Mesodermal cell (in vitro differentiated cells): Measurements from ENCODE around the gene PNO1.

Experiments used
- H3K27ac ChIP-seq: 2 replicates; pipeline ENCODE4 v1.7.0; 2013; ENCODE audit warnings: mild to moderate bottlenecking, low read depth, low read length, moderate library complexity; ENCODE audit not compliant: severe bottlenecking
- H3K36me3 ChIP-seq: 2 replicates; pipeline ENCODE4 v1.7.1; 2013; ENCODE audit warnings: mild to moderate bottlenecking, low read length, moderate library complexity; ENCODE audit not compliant: control insufficient read depth, insufficient read depth
- H3K4me1 ChIP-seq: one replicate; pipeline ENCODE4 v1.7.1; 2013; ENCODE audit warnings: mild to moderate bottlenecking, low read length; ENCODE audit not compliant: insufficient read depth, control insufficient read depth, poor library complexity, severe bottlenecking
- H3K4me3 ChIP-seq: 2 replicates; pipeline ENCODE4 v1.7.0; 2013; ENCODE audit warnings: low read length, control low read depth, mild to moderate bottlenecking; ENCODE audit not compliant: insufficient read depth, poor library complexity, severe bottlenecking; ENCODE audit errors: extremely low read depth
- H3K9me3 ChIP-seq: 2 replicates; pipeline ENCODE4 v1.7.1; 2013; ENCODE audit warnings: mild to moderate bottlenecking, low read length, moderate library complexity; ENCODE audit not compliant: control insufficient read depth
- WGBS, 2 experiments: methylation state at CpG; one replicate each; pipeline ENCODE4 v1.1.5; 2013; ENCODE audit warnings: missing lambda C conversion rate in 2 of 2; ENCODE audit not compliant: insufficient coverage in 2 of 2; 5-methylcytosine and 5-hydroxymethylcytosine counted together

The PNO1 gene

GRCh38 chr2:68193787-68194372, 36.2 kb downstream of the PNO1 start:
- Histone ChIP-seq H3K4me1 (peaks cover 3% of the 10 kb centered on the region), H3K9me3 (no peaks in the 10 kb centered on the region), H3K27ac (no peak overlapping the region), H3K36me3 (no peaks in the 10 kb centered on the region), H3K4me3 (no peak overlapping the region)
- 100% methylated on average over 2 of the region's 4 CpGs; no CpG with 5 or more reads in 1 of the 2 experiments for WGBS, 2 experiments

GRCh38 chr2:68195096-68195495, 37.4 kb downstream of the PNO1 start:
- Histone ChIP-seq H3K27ac (no peak overlapping the region), H3K4me1 (peaks cover 3% of the 10 kb centered on the region), H3K4me3 (no peak overlapping the region), H3K9me3 (no peaks in the 10 kb centered on the region), H3K36me3 (no peaks in the 10 kb centered on the region)

DNA sequence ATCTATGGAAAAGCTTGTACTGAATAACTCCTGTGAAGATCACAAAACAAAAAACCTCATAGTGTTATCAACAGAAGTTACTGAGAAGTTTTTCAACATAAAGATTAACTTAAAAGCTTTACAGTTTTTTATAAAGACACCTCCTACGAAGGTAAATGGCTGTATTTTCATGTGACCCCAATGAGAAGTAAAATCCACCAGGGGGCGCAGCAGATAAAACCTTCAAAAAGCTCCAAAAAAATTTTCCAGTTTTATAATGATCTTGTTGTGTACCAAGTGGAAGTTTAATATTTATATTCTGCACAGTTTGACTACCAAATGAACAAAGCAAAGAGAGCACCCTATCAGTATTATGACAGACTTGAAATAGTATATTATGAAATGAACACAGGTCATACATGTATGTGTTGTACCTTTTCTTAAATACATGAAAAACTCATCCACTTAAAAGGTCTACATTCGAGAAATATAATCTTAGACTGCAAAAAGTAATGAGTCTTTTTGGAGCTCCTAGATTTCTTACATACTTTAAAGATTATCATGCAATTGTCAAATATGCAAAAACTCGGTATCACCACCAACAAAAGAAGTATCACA, 38.5 kb downstream of the PNO1 start:
- Histone ChIP-seq H3K4me1 (no peaks in the 10 kb centered on the region), H3K36me3 (no peaks in the 10 kb centered on the region), H3K27ac (no peak overlapping the region), H3K4me3 (no peak overlapping the region), H3K9me3 (no peaks in the 10 kb centered on the region)
- 50% methylated on average over 1 of the region's 4 CpGs; no CpG with 5 or more reads in 1 of the 2 experiments for WGBS, 2 experiments

DNA sequence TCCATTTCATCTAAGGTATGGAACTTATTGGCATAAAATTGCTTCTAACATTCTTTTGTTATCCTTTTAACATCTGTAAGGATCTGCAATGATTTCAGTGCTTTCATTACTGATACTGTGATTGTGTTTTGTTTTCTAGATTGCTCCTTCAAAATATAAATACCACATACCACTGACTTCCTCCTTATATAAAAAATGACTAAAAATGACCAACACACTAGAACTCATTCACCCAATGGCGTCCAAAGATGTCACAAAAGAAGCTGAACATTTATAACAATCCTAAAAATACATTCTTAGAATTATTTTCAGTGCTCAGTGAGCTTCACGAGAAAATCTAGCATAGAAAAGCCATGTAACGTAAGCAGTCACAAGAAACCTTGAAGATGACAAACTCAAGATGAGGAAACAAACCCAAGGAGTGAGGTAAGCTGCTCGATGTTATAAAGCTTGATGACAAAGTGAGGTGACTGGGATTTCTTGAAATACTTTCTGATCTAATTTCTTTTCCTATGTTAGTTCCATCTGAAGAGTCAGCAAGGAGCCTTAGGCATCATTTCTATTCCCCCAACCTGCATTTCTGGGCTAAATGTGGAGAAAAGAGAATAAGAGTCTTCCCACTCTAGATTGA, 42.6 kb downstream of the PNO1 start:
- Histone ChIP-seq H3K9me3 (no peaks in the 10 kb centered on the region), H3K27ac (no peak overlapping the region), H3K4me3 (no peak overlapping the region), H3K4me1 (no peaks in the 10 kb centered on the region), H3K36me3 (peaks cover 3% of the 10 kb centered on the region)
- WGBS, 2 experiments, result 100% methylated on average over 2 to 4 of the region's 4 CpGs

GRCh38 chr2:68203587-68203986, 45.9 kb downstream of the PNO1 start:
- H3K9me3 ChIP-seq, result no peaks in the 10 kb centered on the region
- peaks cover 15% of the 10 kb centered on the region for H3K36me3 ChIP-seq
- no peaks in the 10 kb centered on the region for H3K4me1 ChIP-seq
- H3K27ac ChIP-seq, result no peak overlapping the region
- H3K4me3 ChIP-seq, result no peak overlapping the region
- 88 to 90% methylated on average over 3 of the region's 3 CpGs for WGBS, 2 experiments

GRCh38 chr2:68206793-68207192, 49.1 kb downstream of the PNO1 start:
- Histone ChIP-seq H3K9me3 (no peaks in the 10 kb centered on the region), H3K27ac (no peak overlapping the region), H3K4me3 (no peak overlapping the region), H3K4me1 (no peaks in the 10 kb centered on the region), H3K36me3 (peaks cover 20% of the 10 kb centered on the region)

- H3K4me1 ChIP-seq, result peaks cover 7% of the 10 kb centered on the region
- 90 to 92% methylated on average over 2 to 3 of the region's 5 CpGs for WGBS, 2 experiments
These were observed 56.7 kb downstream of the PNO1 start for GRCh38 chr2:68214381-68214780.

DNA sequence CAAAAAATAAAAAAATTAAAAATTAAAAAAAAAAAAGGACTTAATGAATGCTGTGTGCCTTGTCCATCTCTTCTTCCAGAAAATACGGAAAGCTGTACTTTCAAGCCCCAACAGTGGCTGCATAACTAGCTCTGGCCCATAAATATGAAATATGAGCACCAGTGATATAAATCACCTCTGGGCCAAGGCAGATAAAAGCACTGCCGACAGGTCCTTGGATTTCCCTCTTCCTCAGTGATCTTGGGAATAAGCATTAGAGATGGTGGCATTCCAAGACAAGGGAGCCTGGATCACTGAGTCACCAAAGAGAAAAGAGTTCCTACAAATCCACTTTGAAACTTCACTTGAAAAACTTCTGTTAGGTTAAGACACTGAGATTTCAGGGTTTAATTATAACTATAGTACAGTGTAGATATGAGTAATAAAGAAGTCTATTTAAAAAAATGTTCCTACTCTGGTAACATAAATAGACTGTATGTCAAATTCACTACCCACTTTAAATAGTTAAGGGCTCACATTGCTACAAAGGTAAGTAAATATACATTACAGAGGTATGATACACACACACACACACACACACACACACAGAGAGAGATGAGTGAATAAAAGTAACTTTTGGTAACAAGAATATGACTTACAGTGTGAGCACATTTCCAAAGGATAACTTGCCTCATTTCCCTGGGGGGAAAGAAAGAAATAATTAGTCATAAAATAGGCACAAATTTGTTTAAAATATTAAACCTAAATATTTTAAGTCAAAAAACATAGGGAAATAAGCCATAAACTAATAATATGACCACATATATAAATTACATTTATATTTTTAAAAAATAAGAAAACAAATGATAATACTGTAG, 59.0 kb downstream of the PNO1 start:
- Histone ChIP-seq H3K27ac (no peak overlapping the region), H3K4me3 (no peak overlapping the region), H3K4me1 (peaks cover 7% of the 10 kb centered on the region), H3K36me3 (peaks cover 17% of the 10 kb centered on the region), H3K9me3 (no peaks in the 10 kb centered on the region)
- WGBS, 2 experiments, result 88 to 100% methylated on average over 1 of the region's 2 CpGs

More at GRCh38 chr2:68214381-68214780, 56.7 kb downstream of the PNO1 start:
- Histone ChIP-seq H3K36me3 (peaks cover 20% of the 10 kb centered on the region), H3K9me3 (no peaks in the 10 kb centered on the region), H3K4me3 (no peak overlapping the region), H3K27ac (no peak overlapping the region)

GRCh38 chr2:68217729-68218128, 60.0 kb downstream of the PNO1 start:
- Histone ChIP-seq H3K27ac (no peak overlapping the region), H3K9me3 (no peaks in the 10 kb centered on the region), H3K36me3 (peaks cover 6% of the 10 kb centered on the region), H3K4me3 (no peak overlapping the region), H3K4me1 (peaks cover 7% of the 10 kb centered on the region)
- WGBS, 2 experiments, result no CpG with 5 or more reads among the region's 3 CpGs

- no peak overlapping the region for H3K4me3 ChIP-seq
- H3K4me1 ChIP-seq, result peaks cover 7% of the 10 kb centered on the region
- H3K27ac ChIP-seq, result no peak overlapping the region
- peaks cover 3% of the 10 kb centered on the region for H3K36me3 ChIP-seq
- no CpG with 5 or more reads among the region's 1 CpG for WGBS, 2 experiments
- H3K9me3 ChIP-seq, result no peaks in the 10 kb centered on the region
These were observed 60.7 kb downstream of the PNO1 start for GRCh38 chr2:68218343-68218901.
